ENCODE data around the gene SKAP2. TPM values are rescaled to one million over a fixed set of nuclear protein-coding genes. Genes with fewer than 3 reads are reported as not detected.

SKAP2 gene
- total and polyA plus RNA-seq, 2 experiments from 2014 or later = 2.5 to 4.4 TPM

- Histone ChIP-seq H3F3A (replicated peaks; ENCODE audit: low read depth) (no peaks in the 10 kb centered on the region), H3K4me3 (no peak overlapping the region), H3K4me2 (no peak overlapping the region), H4K20me1 (replicated peaks; ENCODE audit: insufficient read depth) (no peaks in the 10 kb centered on the region), H3K9me2 (ENCODE audit: insufficient read depth) (no peaks in the 10 kb centered on the region), H3K27ac (ENCODE audit: low read depth) (no peak overlapping the region), H3K4me1 (ENCODE audit: insufficient read depth) (peaks cover 6% of the 10 kb centered on the region; the same call in 1 of the 2 replicates), H3K27me3 (ENCODE audit: insufficient read depth) (no peaks in the 10 kb centered on the region), H3K36me3 (ENCODE audit: insufficient read depth) (no peaks in the 10 kb centered on the region), H2AFZ (no peak overlapping the region), H3K79me2 (replicated peaks; ENCODE audit: insufficient read depth) (no peaks in the 10 kb centered on the region)
- DNase-seq (ENCODE audit: low spot score) (no peak), ATAC-seq (no peak)
- no peaks in the 10 kb centered on the region for H3K36me3 Mint-ChIP-seq (ENCODE audit: low read depth)
- H3K27ac Mint-ChIP-seq = no peak overlapping the region
- H3K9me3 Mint-ChIP-seq = no peaks in the 10 kb centered on the region; the same call in 2 of the 3 replicates
- H3K4me1 Mint-ChIP-seq = 0 out of 3 replicates have a peak, but pooled peaks cover 2% of the 10 kb centered on the region
- TF ChIP-seq EZH2 (IDR thresholded peaks at IDR 0.05; ENCODE audit: low read depth, unreplicated experiment) = no peak
- TF ChIP-seq NANOG (IDR thresholded peaks at IDR 0.05; ENCODE audit: borderline replicate concordance) = no peak
- TF ChIP-seq POLR2AphosphoS5 (IDR thresholded peaks at IDR 0.05; ENCODE audit: low read depth) = no peak
- no peak for TF ChIP-seq ZNF462 (CRISPR knock-in tag; IDR thresholded peaks at IDR 0.05)
- TF ChIP-seq EZH2phosphoT487 (IDR thresholded peaks at IDR 0.05; ENCODE audit: unreplicated experiment) = no peak
- no peak for TF ChIP-seq ETS1 (IDR thresholded peaks at IDR 0.05)
- no peak for TF ChIP-seq JUNB (IDR thresholded peaks at IDR 0.05; ENCODE audit: unreplicated experiment)
- no peak for TF ChIP-seq CTCF (conservative IDR thresholded peaks at IDR 0.05; ENCODE audit: low read depth in 2 of 2)
- TF ChIP-seq ZNF331 (CRISPR knock-in tag; IDR thresholded peaks at IDR 0.05; ENCODE audit: low read depth) = no peak
- no peak for TF ChIP-seq REST (IDR thresholded peaks at IDR 0.05; ENCODE audit: unreplicated experiment)
- TF ChIP-seq CREB1 (CRISPR knock-in tag; IDR thresholded peaks at IDR 0.05; ENCODE audit: low read depth) = no peak
- no peak for TF ChIP-seq ZNF114 (CRISPR knock-in tag; IDR thresholded peaks at IDR 0.05)
- TF ChIP-seq STAT1 (IDR thresholded peaks at IDR 0.05; ENCODE audit: unreplicated experiment) = no peak
- peaks cover 1% of the 10 kb centered on the region for H3K27me3 Mint-ChIP-seq (ENCODE audit: insufficient read depth, low read depth, poor library complexity)
- H3K4me3 Mint-ChIP-seq = no peak overlapping the region
These were observed 48.6 kb upstream of the SKAP2 start for GRCh38 chr7:26912933-26913536.

Data from GM23338 (cell line).